HFFc6 (cell line): Measurements from ENCODE around the gene VSIG10. TPM values are rescaled to one million over a fixed set of nuclear protein-coding genes. Genes with fewer than 3 reads are reported as not detected.
A peak's percentile ranks its signal among the peaks of the same experiment; 100 is the strongest.

Experiments used
- DNase-seq: peaks from one replicate; pipeline ENCODE4 v3.0.0-alpha.2; 2018
- H3K27ac Mint-ChIP-seq: 2 replicates; pipeline ENCODE4 v1.8.0; 2020; ENCODE audit warnings: mild to moderate bottlenecking, mixed read lengths
- H3K27me3 Mint-ChIP-seq: 2 replicates; pipeline ENCODE4 v1.8.0; 2021; ENCODE audit warnings: mild to moderate bottlenecking, moderate library complexity, mixed read lengths; ENCODE audit not compliant: insufficient read depth
- H3K36me3 Mint-ChIP-seq: 2 replicates; pipeline ENCODE4 v1.8.0; 2021; ENCODE audit warnings: low read depth, mixed read lengths
- H3K4me1 Mint-ChIP-seq: 2 replicates; pipeline ENCODE4 v1.8.0; 2020; ENCODE audit warnings: low read depth, mixed read lengths
- H3K4me3 Mint-ChIP-seq: 2 replicates; pipeline ENCODE4 v1.8.0; 2020; ENCODE audit warnings: mild to moderate bottlenecking, moderate library complexity, mixed read lengths
- H3K9me3 Mint-ChIP-seq: 2 replicates; pipeline ENCODE4 v1.8.0; 2020; ENCODE audit warnings: mild to moderate bottlenecking, mixed read lengths
- total RNA-seq, 6 experiments: library from RNA; stranded (reverse); fragmentation: NEBNext Ultra II Directional; extraction: Animal tissue kit (Norgen Biotek cat#: 25700); gene quantifications; 2 replicates in 1 of 6; 3 replicates in 5 of 6; pipeline ENCODE4 v1.2.3, GENCODE V29; 2021
- TF ChIP-seq, protein P1 (sequence below): fragments of 200-600 bp; sonication (generic); IDR thresholded peaks from 2 replicates; pipeline ENCODE4 v1.5.0; 2021; ENCODE audit warnings: antibody characterized with exemption, mild to moderate bottlenecking

Gene VSIG10
- total RNA-seq, 6 experiments from 2014 or later, result 17.6 to 22.0 (median 21.1) TPM

DNA sequence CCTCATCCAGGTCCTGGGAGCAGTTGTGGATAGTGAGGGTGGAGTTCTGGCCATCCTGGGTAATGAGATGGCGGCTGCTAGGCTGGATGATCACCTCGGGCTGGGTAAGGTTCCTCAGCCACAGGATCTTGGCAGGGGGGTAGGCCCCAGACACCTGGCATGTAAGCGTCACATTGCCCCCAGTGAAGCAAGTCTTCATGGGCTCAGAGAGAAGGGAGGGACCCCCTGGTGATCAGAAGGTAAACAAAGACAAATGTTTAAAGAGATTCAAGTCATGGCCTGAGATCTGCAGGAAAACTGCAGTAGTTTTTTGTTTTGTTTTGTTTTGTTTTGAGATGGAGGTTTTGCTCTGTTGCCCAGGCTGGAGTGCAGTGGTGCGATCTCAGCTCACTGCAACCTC is 30.0 kb downstream of the VSIG10 start:
- no peak overlapping the region for H3K27ac Mint-ChIP-seq
- H3K36me3 Mint-ChIP-seq, result peaks cover 36% of the 10 kb centered on the region
- H3K4me1 Mint-ChIP-seq, result no peaks in the 10 kb centered on the region

DNA sequence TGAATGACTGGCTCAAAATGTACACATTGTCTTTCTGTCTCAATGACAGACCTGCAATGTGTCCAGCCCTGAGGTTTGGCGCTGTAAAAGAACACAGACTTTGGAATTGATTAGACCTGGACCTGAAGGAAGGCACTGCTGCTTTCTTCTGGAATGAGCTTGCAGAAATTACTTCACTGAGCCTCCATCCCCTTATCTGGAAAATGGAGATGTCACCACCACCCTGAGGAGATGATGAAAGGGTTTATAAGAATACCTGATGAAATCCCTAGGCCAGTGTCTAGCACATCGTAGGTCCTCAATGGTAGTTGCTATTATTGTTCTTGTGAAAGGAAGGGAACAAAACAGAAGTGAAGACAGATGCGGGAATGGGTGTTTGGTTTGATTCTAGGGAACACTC is 33.2 kb downstream of the VSIG10 start:
- Mint-ChIP-seq H3K9me3 (no peaks in the 10 kb centered on the region), H3K27me3 (peaks cover under 1% of the 10 kb centered on the region; the same call in 1 of the 2 replicates), H3K36me3 (peaks cover 28% of the 10 kb centered on the region), H3K4me3 (no peak overlapping the region), H3K27ac (no peak overlapping the region), H3K4me1 (no peaks in the 10 kb centered on the region)
- TF ChIP-seq, protein P1, sequence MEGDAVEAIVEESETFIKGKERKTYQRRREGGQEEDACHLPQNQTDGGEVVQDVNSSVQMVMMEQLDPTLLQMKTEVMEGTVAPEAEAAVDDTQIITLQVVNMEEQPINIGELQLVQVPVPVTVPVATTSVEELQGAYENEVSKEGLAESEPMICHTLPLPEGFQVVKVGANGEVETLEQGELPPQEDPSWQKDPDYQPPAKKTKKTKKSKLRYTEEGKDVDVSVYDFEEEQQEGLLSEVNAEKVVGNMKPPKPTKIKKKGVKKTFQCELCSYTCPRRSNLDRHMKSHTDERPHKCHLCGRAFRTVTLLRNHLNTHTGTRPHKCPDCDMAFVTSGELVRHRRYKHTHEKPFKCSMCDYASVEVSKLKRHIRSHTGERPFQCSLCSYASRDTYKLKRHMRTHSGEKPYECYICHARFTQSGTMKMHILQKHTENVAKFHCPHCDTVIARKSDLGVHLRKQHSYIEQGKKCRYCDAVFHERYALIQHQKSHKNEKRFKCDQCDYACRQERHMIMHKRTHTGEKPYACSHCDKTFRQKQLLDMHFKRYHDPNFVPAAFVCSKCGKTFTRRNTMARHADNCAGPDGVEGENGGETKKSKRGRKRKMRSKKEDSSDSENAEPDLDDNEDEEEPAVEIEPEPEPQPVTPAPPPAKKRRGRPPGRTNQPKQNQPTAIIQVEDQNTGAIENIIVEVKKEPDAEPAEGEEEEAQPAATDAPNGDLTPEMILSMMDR, result no peak
- DNase-seq, result no peak

More for the DNA sequence above, 30.0 kb downstream of the VSIG10 start:
- no peak overlapping the region for H3K4me3 Mint-ChIP-seq
- peaks cover 11% of the 10 kb centered on the region for H3K9me3 Mint-ChIP-seq
- no peak for DNase-seq
- TF ChIP-seq, protein P1, result no peak
- peaks cover 2% of the 10 kb centered on the region; the same call in 1 of the 2 replicates for H3K27me3 Mint-ChIP-seq

DNA sequence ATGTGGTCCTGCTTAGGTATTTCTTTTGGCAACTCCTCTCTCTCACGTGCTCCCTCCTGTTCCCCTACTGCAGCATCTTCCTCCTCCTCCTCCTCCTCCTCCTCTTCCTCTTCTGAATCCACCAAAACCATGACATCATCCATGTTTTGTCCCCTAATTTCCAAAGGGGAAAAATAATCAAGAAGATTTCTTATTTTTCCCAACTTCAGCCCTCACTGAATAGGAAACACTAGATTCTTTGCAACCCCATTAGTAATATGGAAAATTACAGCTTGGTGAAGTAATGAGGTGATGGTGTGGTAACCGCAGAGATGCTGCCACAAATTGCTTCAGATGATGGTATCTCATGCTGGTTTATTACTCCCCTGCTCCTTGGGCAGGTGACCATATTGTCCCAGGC is 35.4 kb downstream of the VSIG10 start:
- Mint-ChIP-seq H3K27ac (no peak overlapping the region), H3K27me3 (peaks cover 1% of the 10 kb centered on the region; the same call in 1 of the 2 replicates), H3K36me3 (peaks cover 28% of the 10 kb centered on the region), H3K4me3 (no peak overlapping the region), H3K9me3 (no peaks in the 10 kb centered on the region), H3K4me1 (peaks cover 12% of the 10 kb centered on the region)
- TF ChIP-seq, protein P1, result no peak
- no peak for DNase-seq

DNA sequence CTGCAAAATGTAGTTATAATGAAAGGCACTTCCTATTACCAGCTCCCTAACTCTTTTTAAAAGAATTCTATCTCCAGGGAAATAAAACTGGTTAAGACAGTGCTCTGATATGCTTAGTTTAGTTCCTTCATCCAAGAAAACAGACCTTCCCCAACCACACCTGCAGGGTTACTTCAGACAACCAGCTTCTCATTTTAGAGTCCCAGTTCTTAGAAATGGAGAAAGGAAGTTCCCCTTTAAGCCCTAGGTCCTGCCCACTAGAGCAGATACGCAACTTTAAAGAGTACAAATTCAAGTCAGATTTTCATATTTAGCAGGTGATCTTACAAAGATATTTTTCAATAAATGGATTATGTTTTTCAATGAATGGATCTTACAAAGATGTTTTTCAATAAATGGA is 38.4 kb downstream of the VSIG10 start:
- H3K4me3 Mint-ChIP-seq, result no peak overlapping the region
- H3K9me3 Mint-ChIP-seq, result no peaks in the 10 kb centered on the region
- TF ChIP-seq, protein P1, result no peak
- no peak overlapping the region for H3K27ac Mint-ChIP-seq
- H3K4me1 Mint-ChIP-seq, result peaks cover 27% of the 10 kb centered on the region
- H3K27me3 Mint-ChIP-seq, result peaks cover 5% of the 10 kb centered on the region
- no peak for DNase-seq
- H3K36me3 Mint-ChIP-seq, result peaks cover 18% of the 10 kb centered on the region

DNA sequence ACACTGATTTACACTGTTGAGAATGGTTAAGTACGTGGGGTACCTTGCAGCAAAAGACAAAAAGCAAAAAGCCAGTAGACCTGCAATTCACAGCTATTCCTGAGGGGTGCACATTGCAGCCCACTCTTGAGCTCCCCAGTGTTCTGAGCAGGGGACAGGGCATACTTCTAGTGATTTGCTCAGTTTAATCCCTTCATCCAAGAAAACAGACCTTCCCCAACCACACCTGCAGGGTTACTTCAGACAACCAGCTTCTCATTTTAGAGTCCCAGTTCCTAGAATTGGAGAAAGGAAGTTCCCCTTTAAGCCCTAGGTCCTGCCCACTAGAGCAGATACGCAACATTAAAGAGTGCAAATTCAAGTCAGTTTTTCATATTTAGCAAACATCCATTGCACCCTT is 39.2 kb downstream of the VSIG10 start:
- Mint-ChIP-seq H3K4me3 (no peak overlapping the region), H3K4me1 (peaks cover 33% of the 10 kb centered on the region), H3K27me3 (peaks cover 10% of the 10 kb centered on the region), H3K36me3 (peaks cover 23% of the 10 kb centered on the region), H3K9me3 (no peaks in the 10 kb centered on the region), H3K27ac (peak overlapping the region; percentile 90; the same call in 1 of the 2 replicates)
- no peak for DNase-seq
- TF ChIP-seq, protein P1, result peak; percentile 55
